ENCODE results near the gene TEX22.

GRCh38 chr14:105377555-105378182, 20.7 kb upstream of the TEX22 start:
- TF ChIP-seq POLR2A (IDR thresholded peaks at IDR 0.05) (no peak), CTCF (IDR thresholded peaks at IDR 0.05) (no peak)

Data from Peyer's patch (tissue), 4 donors.